AG10803 (cell line): ENCODE data around the gene DUSP16.

Experiments
- DNase-seq: peaks from one replicate; pipeline ENCODE4 v3.0.0; 2010; ENCODE audit warnings: low read depth
- H3K4me3 ChIP-seq: 2 replicates; pipeline ENCODE4 v1.5.1; 2011; ENCODE audit warnings: mild to moderate bottlenecking, low read length, control low read depth
- CTCF ChIP-seq: conservative IDR thresholded peaks from 2 replicates; pipeline ENCODE4 v1.5.1; 2011; ENCODE audit warnings: mild to moderate bottlenecking, low read length, control low read depth, inconsistent platforms

Gene DUSP16

GRCh38 chr12:12453635-12454034 is 109.0 kb downstream of the DUSP16 start:
- no peak overlapping the region for H3K4me3 ChIP-seq
- no peak for TF ChIP-seq CTCF
- DNase-seq: no peak

GRCh38 chr12:12452326-12452902 is 110.2 kb downstream of the DUSP16 start:
- no peak for DNase-seq
- no peak overlapping the region for H3K4me3 ChIP-seq
- no peak for TF ChIP-seq CTCF

GRCh38 chr12:12451098-12451497 is 111.6 kb downstream of the DUSP16 start:
- DNase-seq: no peak
- no peak for TF ChIP-seq CTCF
- H3K4me3 ChIP-seq: no peak overlapping the region

- DNase-seq: no peak
- no peak for TF ChIP-seq CTCF
- H3K4me3 ChIP-seq: no peak overlapping the region
Measured at GRCh38 chr12:12450043-12450471, 112.6 kb downstream of the DUSP16 start.

GRCh38 chr12:12449533-12450025 is 113.1 kb downstream of the DUSP16 start:
- DNase-seq: no peak
- no peak overlapping the region for H3K4me3 ChIP-seq
- TF ChIP-seq CTCF: no peak

GRCh38 chr12:12447837-12448236 is 114.8 kb downstream of the DUSP16 start:
- no peak for TF ChIP-seq CTCF
- no peak for DNase-seq
- no peak overlapping the region for H3K4me3 ChIP-seq

GRCh38 chr12:12447236-12447635 is 115.4 kb downstream of the DUSP16 start:
- no peak for DNase-seq
- H3K4me3 ChIP-seq: no peak overlapping the region
- no peak for TF ChIP-seq CTCF
